ENCODE measurements around the gene NDRG4. TPM values are rescaled to one million over a fixed set of nuclear protein-coding genes. Genes with fewer than 3 reads are reported as not detected.

The NDRG4 gene
- total RNA-seq, 1 donor from 2014 or later = 58.9 TPM

DNA sequence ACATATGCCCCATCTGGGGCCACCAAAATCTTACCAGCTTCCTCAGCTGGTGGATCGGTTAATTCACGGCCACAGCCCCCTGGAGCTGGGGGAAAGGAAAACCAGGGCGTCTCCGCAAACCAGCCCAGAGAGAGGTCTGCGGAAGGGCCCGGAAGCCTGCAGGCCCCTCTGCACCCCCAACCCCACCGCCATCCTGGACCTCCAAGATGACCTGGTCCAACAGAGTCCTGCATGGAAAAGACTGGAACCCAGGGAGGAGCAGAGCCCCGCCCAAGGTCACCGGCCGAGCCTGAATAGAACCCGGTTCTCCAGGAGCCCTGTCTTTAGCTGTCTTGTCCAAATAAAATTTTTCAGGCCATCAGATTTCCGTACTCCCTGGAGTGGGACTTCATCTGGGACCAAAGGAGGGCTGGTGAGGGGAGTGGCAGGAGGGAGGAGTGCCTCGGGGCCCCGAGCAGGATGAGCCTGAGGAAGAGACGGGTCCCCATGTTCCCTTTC is 37.4 kb upstream of the NDRG4 start:
- Mint-ChIP-seq H3K27ac (ENCODE audit: unreplicated experiment) (no peak overlapping the region), H3K27me3 (ENCODE audit: low read depth) (peaks cover 72% of the 10 kb centered on the region), H3K4me3 (peak overlapping the region; percentile 85), H3K4me1 (peaks cover 8% of the 10 kb centered on the region), H3K9me3 (no peaks in the 10 kb centered on the region), H3K36me3 (ENCODE audit: low read depth) (no peaks in the 10 kb centered on the region)
- TF ChIP-seq, protein P1, sequence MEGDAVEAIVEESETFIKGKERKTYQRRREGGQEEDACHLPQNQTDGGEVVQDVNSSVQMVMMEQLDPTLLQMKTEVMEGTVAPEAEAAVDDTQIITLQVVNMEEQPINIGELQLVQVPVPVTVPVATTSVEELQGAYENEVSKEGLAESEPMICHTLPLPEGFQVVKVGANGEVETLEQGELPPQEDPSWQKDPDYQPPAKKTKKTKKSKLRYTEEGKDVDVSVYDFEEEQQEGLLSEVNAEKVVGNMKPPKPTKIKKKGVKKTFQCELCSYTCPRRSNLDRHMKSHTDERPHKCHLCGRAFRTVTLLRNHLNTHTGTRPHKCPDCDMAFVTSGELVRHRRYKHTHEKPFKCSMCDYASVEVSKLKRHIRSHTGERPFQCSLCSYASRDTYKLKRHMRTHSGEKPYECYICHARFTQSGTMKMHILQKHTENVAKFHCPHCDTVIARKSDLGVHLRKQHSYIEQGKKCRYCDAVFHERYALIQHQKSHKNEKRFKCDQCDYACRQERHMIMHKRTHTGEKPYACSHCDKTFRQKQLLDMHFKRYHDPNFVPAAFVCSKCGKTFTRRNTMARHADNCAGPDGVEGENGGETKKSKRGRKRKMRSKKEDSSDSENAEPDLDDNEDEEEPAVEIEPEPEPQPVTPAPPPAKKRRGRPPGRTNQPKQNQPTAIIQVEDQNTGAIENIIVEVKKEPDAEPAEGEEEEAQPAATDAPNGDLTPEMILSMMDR (conservative IDR thresholded peaks at IDR 0.05) = no peak
- DNase-seq (ENCODE audit: low read depth, low spot score) = no peak

DNA sequence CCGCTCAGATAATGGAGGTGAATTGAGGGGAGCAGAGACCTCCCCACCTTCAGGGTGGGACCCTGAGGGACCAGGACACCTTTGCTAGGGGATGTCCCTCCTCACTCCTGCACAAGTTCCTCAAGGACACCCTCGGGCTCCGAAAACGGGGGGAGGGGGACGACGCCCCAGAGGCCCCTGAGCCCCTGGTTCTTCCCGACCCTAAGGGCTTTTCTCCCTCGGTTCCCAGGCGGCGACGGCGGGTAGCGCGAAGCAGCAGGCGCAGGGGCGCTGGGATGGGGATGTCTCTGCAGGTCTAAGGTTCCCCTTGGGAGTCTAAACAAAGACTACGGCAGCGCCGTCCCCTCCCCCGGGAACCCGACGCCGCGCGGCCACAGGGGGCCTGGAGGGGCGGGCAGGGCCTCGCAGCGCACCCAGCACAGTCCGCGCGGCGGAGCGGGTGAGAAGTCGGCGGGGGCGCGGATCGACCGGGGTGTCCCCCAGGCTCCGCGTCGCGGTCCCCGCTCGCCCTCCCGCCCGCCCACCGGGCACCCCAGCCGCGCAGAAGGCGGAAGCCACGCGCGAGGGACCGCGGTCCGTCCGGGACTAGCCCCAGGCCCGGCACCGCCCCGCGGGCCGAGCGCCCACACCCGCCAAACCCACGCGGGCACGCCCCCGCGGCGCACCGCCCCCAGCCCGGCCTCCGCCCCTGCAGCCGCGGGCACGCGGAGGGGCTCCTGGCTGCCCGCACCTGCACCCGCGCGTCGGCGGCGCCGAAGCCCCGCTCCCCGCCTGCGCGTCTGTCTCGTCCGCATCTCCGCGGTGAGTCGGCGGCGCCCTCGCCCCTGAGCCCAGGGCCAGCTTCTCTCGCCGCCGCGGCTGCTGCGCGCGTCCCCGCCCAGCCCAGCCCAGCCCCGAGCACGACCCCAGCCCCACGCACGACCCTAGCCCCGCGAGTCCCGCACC is 36.7 kb upstream of the NDRG4 start:
- DNase-seq (ENCODE audit: low read depth, low spot score) = peak; percentile 25
- peak overlapping the region; percentile 85 for H3K4me3 Mint-ChIP-seq
- no peaks in the 10 kb centered on the region for H3K36me3 Mint-ChIP-seq (ENCODE audit: low read depth)
- TF ChIP-seq, protein P1 (conservative IDR thresholded peaks at IDR 0.05) = no peak
- H3K27me3 Mint-ChIP-seq (ENCODE audit: low read depth) = peaks cover 79% of the 10 kb centered on the region
- H3K9me3 Mint-ChIP-seq = no peaks in the 10 kb centered on the region
- no peak overlapping the region for H3K27ac Mint-ChIP-seq (ENCODE audit: unreplicated experiment)
- peaks cover 8% of the 10 kb centered on the region for H3K4me1 Mint-ChIP-seq

DNA sequence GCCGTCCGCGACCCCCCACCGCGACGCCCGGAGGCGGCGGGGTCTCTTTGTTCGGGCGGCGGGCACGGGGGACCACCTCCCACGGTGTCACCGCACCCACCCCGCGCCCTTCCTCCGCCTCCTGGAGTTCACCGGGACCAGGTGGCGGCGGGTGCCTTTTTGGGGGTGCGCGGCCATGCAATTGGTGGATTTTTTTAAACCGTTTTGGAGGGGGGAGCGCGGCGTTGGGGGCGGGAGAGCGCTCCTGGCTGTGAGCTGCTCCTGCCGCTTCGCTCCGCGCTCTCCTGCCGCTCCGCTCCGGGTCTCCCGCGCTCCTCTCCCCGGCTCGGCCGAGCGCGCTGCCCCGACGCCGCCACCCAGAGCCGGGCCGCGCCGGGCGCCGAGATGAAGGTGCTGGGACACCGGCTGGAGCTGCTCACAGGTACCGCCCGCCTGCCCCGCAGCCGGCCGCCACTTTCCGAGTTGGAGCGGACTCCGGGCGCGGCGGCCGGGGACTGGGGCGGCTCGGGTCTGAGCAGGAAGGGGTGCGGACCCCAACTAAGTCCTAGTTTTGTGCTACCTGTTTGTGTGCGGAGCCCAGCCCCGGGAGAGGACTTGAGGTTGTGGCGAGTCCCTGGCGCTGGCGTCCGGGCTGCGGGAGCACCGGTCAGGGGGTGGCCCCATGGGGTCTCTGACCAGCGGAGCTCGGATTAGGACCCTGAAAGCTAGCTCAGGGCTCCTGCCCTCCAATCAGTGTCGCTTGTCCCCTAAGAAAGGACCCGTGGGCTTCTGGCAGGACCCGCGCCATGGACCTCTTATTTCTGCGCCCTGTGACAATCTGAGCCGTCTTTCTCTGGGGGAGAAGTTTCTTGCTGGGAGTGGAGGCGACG is 35.7 kb upstream of the NDRG4 start:
- peaks cover 86% of the 10 kb centered on the region for H3K27me3 Mint-ChIP-seq (ENCODE audit: low read depth)
- H3K27ac Mint-ChIP-seq (ENCODE audit: unreplicated experiment) = no peak overlapping the region
- no peaks in the 10 kb centered on the region for H3K9me3 Mint-ChIP-seq
- no peaks in the 10 kb centered on the region for H3K36me3 Mint-ChIP-seq (ENCODE audit: low read depth)
- peaks cover 8% of the 10 kb centered on the region for H3K4me1 Mint-ChIP-seq
- DNase-seq (ENCODE audit: low read depth, low spot score) = no peak
- TF ChIP-seq, protein P1 (conservative IDR thresholded peaks at IDR 0.05) = no peak
- H3K4me3 Mint-ChIP-seq = peak overlapping the region; percentile 87

DNA sequence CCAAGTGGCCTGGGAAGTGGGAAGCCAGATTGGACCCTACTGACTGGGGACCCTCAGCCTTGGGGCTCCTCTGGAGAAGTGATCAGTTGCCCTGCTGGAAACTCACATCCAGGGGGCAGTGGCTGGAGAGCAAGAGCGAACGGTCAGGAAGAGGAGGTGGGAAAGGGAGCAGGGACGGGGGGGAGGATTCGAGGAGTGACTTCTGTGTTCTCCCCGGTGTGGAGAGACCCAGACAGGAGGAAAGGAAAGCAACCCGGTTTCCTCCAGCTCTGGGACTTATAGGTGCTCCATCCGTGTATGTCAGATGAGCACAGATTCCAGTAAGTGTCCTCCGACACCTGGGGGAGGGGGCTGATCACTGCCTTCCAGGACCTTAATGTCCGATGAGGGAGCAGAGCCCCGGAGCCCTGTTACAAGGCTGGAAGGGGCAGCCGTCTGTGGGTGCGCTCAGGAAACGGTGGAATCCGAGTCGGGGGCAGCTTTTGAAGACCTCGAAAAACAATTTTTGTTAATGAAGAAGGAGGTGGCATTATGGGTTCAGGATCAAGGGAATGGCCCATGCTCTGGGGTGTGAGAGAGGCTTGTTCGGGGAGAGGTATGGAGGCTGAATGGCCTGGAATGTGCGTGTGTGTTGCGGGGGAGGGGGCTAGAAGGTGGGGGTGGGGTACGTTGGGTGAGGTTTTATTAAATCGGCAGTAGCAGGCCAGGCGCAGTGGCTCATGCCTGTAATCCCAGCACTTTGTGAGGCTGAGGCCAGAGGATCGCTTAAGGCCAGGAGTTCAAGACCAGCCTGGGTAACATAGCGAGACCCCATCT is 34.8 kb upstream of the NDRG4 start:
- Mint-ChIP-seq H3K27me3 (ENCODE audit: low read depth) (peaks cover 86% of the 10 kb centered on the region), H3K27ac (ENCODE audit: unreplicated experiment) (no peak overlapping the region), H3K36me3 (ENCODE audit: low read depth) (no peaks in the 10 kb centered on the region), H3K4me1 (peaks cover 8% of the 10 kb centered on the region), H3K4me3 (peak overlapping the region; percentile 87), H3K9me3 (no peaks in the 10 kb centered on the region)
- peak; percentile 25 for DNase-seq (ENCODE audit: low read depth, low spot score)
- TF ChIP-seq, protein P1 (conservative IDR thresholded peaks at IDR 0.05) = peak; percentile 32

DNA sequence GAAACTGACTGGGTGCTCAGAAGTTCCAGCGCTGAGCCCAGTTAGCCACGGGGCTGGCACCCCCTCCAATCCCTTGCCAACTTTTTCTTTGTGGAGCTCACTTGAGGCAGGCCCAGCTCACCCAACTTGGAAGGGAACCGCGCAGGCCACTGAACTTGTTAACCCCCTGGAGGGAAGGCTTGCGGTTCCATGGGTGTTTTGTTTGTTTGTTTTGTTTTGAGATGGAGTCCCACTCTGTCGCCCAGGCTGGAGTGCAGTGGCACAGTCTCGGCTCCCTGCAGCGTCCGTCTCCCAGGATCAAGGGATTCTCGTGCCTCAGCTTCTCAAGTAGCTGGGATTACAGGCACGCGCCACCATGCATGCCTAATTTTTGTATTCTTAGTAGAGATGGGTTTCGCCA is 34.1 kb upstream of the NDRG4 start:
- peaks cover 8% of the 10 kb centered on the region for H3K4me1 Mint-ChIP-seq
- no peaks in the 10 kb centered on the region for H3K36me3 Mint-ChIP-seq (ENCODE audit: low read depth)
- H3K9me3 Mint-ChIP-seq = no peaks in the 10 kb centered on the region
- DNase-seq (ENCODE audit: low read depth, low spot score) = no peak
- H3K4me3 Mint-ChIP-seq = no peak overlapping the region
- H3K27ac Mint-ChIP-seq (ENCODE audit: unreplicated experiment) = no peak overlapping the region
- H3K27me3 Mint-ChIP-seq (ENCODE audit: low read depth) = peaks cover 82% of the 10 kb centered on the region
- TF ChIP-seq, protein P1 (conservative IDR thresholded peaks at IDR 0.05) = no peak
